HG02884 (cell line): ENCODE results near the gene SLFNL1.
A peak's percentile ranks its signal among the peaks of the same experiment; 100 is the strongest.

Experiments
- ATAC-seq: cut with Tn5 transposase; IDR thresholded peaks from one replicate; pipeline ENCODE4 v1.9.1; 2021; ENCODE audit warnings: mild to moderate bottlenecking, moderate library complexity; ENCODE audit not compliant: unreplicated experiment

The SLFNL1 gene

GRCh38 chr1:41020654-41021053 lies 871 bp downstream of the SLFNL1 start:
- no peak for ATAC-seq

GRCh38 chr1:41020109-41020576 lies 1.4 kb downstream of the SLFNL1 start:
- no peak for ATAC-seq

GRCh38 chr1:41019353-41019745 lies 2.2 kb downstream of the SLFNL1 start:
- no peak for ATAC-seq

- no peak for ATAC-seq
These were observed 3.5 kb downstream of the SLFNL1 start for GRCh38 chr1:41018018-41018410.

GRCh38 chr1:41017141-41018017 lies 4.1 kb downstream of the SLFNL1 start:
- ATAC-seq: no peak

- ATAC-seq: no peak
These were observed 5.5 kb downstream of the SLFNL1 start for GRCh38 chr1:41015897-41016470.

GRCh38 chr1:41015281-41015896 lies 6.1 kb downstream of the SLFNL1 start:
- no peak for ATAC-seq

GRCh38 chr1:41014871-41015270 lies 6.7 kb downstream of the SLFNL1 start:
- no peak for ATAC-seq

GRCh38 chr1:41013796-41014195 lies 7.7 kb downstream of the SLFNL1 start:
- no peak for ATAC-seq

GRCh38 chr1:41013024-41013423 lies 8.5 kb downstream of the SLFNL1 start:
- no peak for ATAC-seq

- no peak for ATAC-seq
These were observed 11.2 kb downstream of the SLFNL1 start for GRCh38 chr1:41010345-41010744.

GRCh38 chr1:41009466-41009865 lies 12.1 kb downstream of the SLFNL1 start:
- ATAC-seq: no peak

GRCh38 chr1:41006942-41007865 lies 14.3 kb downstream of the SLFNL1 start:
- ATAC-seq: no peak

GRCh38 chr1:41005876-41006275 lies 15.6 kb downstream of the SLFNL1 start:
- ATAC-seq: no peak

- peak; percentile 99 for ATAC-seq
These were observed 17.8 kb downstream of the SLFNL1 start for GRCh38 chr1:41003640-41004220.

- ATAC-seq: no peak
These were observed 18.3 kb downstream of the SLFNL1 start for GRCh38 chr1:41003127-41003639.

GRCh38 chr1:40998668-40999067 lies 22.9 kb downstream of the SLFNL1 start:
- ATAC-seq: no peak

- no peak for ATAC-seq
These were observed 24.4 kb downstream of the SLFNL1 start for GRCh38 chr1:40997096-40997495.

- no peak for ATAC-seq
These were observed 32.5 kb downstream of the SLFNL1 start for GRCh38 chr1:40989066-40989465.

- no peak for ATAC-seq
These were observed 33.2 kb downstream of the SLFNL1 start for GRCh38 chr1:40988280-40988679.
